Ishikawa (cell line): ENCODE measurements around the gene TIMM23.

Source experiments
- CEBPB ChIP-seq: IDR thresholded peaks from 2 replicates; pipeline ENCODE4 v1.6.1; 2012
- CREB1 ChIP-seq: IDR thresholded peaks from 2 replicates; pipeline ENCODE4 v1.6.1; 2012; ENCODE audit warnings: low read depth
- EGR1 ChIP-seq: IDR thresholded peaks from 2 replicates; pipeline ENCODE4 v1.6.1; 2012
- EP300 ChIP-seq: IDR thresholded peaks from 2 replicates; pipeline ENCODE4 v1.6.1; 2012; ENCODE audit warnings: borderline replicate concordance
- FOXM1 ChIP-seq: IDR thresholded peaks from 2 replicates; pipeline ENCODE4 v1.6.1; 2012; ENCODE audit warnings: low read depth, borderline replicate concordance
- MAX ChIP-seq: IDR thresholded peaks from 2 replicates; pipeline ENCODE4 v1.6.1; 2012
- NFIC ChIP-seq: IDR thresholded peaks from 2 replicates; pipeline ENCODE4 v1.6.1; 2012
- RAD21 ChIP-seq: IDR thresholded peaks from 2 replicates; pipeline ENCODE4 v1.6.1; 2012; ENCODE audit warnings: low read depth
- TAF1 ChIP-seq: IDR thresholded peaks from 2 replicates; pipeline ENCODE4 v1.6.1; 2012; ENCODE audit warnings: low read depth, mild to moderate bottlenecking
- TCF12 ChIP-seq: IDR thresholded peaks from 2 replicates; pipeline ENCODE4 v1.6.1; 2012; ENCODE audit warnings: low read depth
- TEAD4 ChIP-seq: IDR thresholded peaks from 2 replicates; pipeline ENCODE4 v1.6.1; 2012
- USF1 ChIP-seq: IDR thresholded peaks from 2 replicates; pipeline ENCODE4 v1.6.1; 2012
- YY1 ChIP-seq: IDR thresholded peaks from 2 replicates; pipeline ENCODE4 v1.6.1; 2012; ENCODE audit warnings: low read depth
- ZBTB7A ChIP-seq: IDR thresholded peaks from 2 replicates; pipeline ENCODE4 v1.6.1; 2012; ENCODE audit warnings: low read depth
- TF ChIP-seq, protein P1 (sequence below): IDR thresholded peaks from 2 replicates; pipeline ENCODE4 v1.6.1; 2012; ENCODE audit warnings: low read depth, mild to moderate bottlenecking

The TIMM23 gene

GRCh38 chr10:46005383-46005782, 33.1 kb downstream of the TIMM23 start:
- TF ChIP-seq TEAD4 (no peak), CREB1 (no peak), NFIC (no peak), FOXM1 (no peak), RAD21 (no peak), EP300 (no peak), TCF12 (no peak), USF1 (no peak), EGR1 (no peak), CEBPB (no peak)
- TF ChIP-seq, protein P1, sequence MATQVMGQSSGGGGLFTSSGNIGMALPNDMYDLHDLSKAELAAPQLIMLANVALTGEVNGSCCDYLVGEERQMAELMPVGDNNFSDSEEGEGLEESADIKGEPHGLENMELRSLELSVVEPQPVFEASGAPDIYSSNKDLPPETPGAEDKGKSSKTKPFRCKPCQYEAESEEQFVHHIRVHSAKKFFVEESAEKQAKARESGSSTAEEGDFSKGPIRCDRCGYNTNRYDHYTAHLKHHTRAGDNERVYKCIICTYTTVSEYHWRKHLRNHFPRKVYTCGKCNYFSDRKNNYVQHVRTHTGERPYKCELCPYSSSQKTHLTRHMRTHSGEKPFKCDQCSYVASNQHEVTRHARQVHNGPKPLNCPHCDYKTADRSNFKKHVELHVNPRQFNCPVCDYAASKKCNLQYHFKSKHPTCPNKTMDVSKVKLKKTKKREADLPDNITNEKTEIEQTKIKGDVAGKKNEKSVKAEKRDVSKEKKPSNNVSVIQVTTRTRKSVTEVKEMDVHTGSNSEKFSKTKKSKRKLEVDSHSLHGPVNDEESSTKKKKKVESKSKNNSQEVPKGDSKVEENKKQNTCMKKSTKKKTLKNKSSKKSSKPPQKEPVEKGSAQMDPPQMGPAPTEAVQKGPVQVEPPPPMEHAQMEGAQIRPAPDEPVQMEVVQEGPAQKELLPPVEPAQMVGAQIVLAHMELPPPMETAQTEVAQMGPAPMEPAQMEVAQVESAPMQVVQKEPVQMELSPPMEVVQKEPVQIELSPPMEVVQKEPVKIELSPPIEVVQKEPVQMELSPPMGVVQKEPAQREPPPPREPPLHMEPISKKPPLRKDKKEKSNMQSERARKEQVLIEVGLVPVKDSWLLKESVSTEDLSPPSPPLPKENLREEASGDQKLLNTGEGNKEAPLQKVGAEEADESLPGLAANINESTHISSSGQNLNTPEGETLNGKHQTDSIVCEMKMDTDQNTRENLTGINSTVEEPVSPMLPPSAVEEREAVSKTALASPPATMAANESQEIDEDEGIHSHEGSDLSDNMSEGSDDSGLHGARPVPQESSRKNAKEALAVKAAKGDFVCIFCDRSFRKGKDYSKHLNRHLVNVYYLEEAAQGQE = no peak

DNA sequence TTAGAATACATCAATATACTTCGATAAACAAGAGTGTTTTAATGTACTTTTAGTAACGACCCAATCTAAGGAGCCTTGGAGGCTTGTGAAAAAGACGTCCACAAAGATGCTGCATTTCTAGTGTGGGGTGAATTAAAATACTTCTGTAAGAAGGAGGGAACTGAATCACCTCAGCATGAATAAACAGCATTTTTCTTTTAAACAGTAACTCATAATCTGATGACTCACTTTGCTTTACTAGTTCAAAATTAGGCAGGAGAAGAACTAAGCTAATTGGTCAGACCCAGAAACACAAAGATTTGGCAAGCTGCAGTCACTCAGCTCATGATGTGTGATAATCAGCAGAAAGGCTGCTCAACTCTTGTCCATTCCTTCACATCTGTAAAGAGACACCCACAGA, 33.9 kb downstream of the TIMM23 start:
- no peak for TF ChIP-seq YY1
- TF ChIP-seq TAF1 = no peak
- no peak for TF ChIP-seq CREB1
- no peak for TF ChIP-seq TCF12
- no peak for TF ChIP-seq CEBPB
- TF ChIP-seq EGR1 = no peak
- TF ChIP-seq, protein P1 = no peak
- no peak for TF ChIP-seq MAX
- no peak for TF ChIP-seq FOXM1
- no peak for TF ChIP-seq RAD21
- TF ChIP-seq EP300 = no peak
- TF ChIP-seq TEAD4 = no peak
- no peak for TF ChIP-seq NFIC
- TF ChIP-seq USF1 = no peak
- TF ChIP-seq ZBTB7A = no peak

- TF ChIP-seq EP300 (no peak), NFIC (no peak), MAX (no peak), TEAD4 (no peak), FOXM1 (no peak), YY1 (no peak), EGR1 (no peak), TAF1 (no peak), RAD21 (no peak), CEBPB (no peak), ZBTB7A (no peak), CREB1 (no peak), USF1 (no peak), TCF12 (no peak)
- TF ChIP-seq, protein P1 = no peak
Observed at GRCh38 chr10:46012746-46013145, 40.5 kb downstream of the TIMM23 start.

DNA sequence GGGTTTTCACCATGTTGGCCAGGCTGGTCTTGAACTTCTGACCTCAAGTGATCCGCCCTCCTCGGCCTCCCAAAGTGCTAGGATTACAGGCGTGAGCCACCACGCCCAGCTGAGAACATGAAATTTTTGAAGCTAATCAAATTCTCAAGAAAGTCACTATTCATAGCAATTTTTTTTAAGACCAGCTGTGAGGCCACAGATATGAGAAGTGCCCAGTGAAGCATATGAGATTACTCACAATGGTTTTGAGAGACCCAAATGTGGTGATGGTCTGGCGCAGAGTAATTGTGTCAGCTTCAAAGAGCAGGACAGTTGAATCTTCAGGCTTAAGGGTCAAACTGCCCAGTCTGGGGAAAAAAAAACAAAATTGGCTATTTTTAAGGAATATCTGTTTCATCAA, 41.9 kb downstream of the TIMM23 start:
- TF ChIP-seq RAD21 (no peak), MAX (no peak), TAF1 (no peak), CEBPB (no peak)
- TF ChIP-seq, protein P1 = no peak
